GM21825 (cell line): ENCODE measurements around the gene TEX264.

ENCODE experiments used
- ATAC-seq: cut with Tn5 transposase; IDR thresholded peaks from one replicate; pipeline ENCODE4 v1.9.1; 2021; ENCODE audit warnings: mild to moderate bottlenecking, moderate library complexity; ENCODE audit not compliant: unreplicated experiment

TEX264 gene

DNA sequence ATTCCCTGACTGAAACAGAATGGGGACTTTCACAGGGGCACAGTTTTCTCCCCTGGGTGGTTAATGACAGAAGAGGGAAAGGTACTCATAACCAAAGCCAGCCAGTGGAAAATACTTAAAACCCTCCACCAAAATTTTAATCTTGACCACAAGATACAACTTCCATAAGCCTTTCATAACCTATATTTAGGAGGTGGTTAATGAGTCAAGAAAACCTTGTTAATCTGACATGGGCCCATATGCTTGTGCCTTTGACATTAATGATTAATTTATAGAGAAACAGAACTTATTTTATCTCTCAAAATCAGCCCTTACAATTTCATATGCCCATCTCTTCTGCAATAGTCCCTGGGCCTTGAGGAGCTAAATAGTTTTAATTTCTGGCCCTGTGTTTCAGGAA, 76.8 kb downstream of the TEX264 start:
- no peak for ATAC-seq

- no peak for ATAC-seq
Measured at GRCh38 chr3:51748327-51748726, 77.3 kb downstream of the TEX264 start.

DNA sequence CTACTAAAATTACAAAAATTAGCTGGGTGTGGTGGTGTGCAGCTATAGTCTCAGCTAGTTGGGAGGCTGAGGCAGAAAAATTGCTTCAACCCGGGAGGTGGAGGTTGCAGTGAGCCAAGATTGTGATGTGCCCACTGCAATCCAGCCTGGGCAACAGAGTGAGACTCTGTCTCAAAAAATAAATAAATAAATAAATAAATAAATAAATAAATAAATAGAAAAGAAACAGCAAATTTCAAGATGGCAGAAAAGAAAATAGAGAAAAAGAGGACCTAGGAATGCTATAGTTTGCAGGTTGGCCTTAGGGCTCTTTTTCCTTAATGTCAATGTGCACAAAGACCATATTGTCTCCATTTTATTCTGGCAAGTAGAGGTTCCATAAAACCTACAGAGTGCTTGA, 79.8 kb downstream of the TEX264 start:
- ATAC-seq: no peak

GRCh38 chr3:51751287-51751686, 80.2 kb downstream of the TEX264 start:
- no peak for ATAC-seq
